ENCODE measurements around the gene RIPPLY3. TPM values are rescaled to one million over a fixed set of nuclear protein-coding genes. Genes with fewer than 3 reads are reported as not detected.

Gene RIPPLY3
- total and polyA plus RNA-seq, 4 donors = 0.08 to 0.21 (median 0.13) TPM; not detected in 1

- no peaks in the 10 kb centered on the region for H3K9me3 ChIP-seq (ENCODE audit: control insufficient read depth in 4 of 4, low read length in 3 of 4)
- no peak for TF ChIP-seq YY1 (IDR thresholded peaks at IDR 0.05)
- TF ChIP-seq, protein P1, sequence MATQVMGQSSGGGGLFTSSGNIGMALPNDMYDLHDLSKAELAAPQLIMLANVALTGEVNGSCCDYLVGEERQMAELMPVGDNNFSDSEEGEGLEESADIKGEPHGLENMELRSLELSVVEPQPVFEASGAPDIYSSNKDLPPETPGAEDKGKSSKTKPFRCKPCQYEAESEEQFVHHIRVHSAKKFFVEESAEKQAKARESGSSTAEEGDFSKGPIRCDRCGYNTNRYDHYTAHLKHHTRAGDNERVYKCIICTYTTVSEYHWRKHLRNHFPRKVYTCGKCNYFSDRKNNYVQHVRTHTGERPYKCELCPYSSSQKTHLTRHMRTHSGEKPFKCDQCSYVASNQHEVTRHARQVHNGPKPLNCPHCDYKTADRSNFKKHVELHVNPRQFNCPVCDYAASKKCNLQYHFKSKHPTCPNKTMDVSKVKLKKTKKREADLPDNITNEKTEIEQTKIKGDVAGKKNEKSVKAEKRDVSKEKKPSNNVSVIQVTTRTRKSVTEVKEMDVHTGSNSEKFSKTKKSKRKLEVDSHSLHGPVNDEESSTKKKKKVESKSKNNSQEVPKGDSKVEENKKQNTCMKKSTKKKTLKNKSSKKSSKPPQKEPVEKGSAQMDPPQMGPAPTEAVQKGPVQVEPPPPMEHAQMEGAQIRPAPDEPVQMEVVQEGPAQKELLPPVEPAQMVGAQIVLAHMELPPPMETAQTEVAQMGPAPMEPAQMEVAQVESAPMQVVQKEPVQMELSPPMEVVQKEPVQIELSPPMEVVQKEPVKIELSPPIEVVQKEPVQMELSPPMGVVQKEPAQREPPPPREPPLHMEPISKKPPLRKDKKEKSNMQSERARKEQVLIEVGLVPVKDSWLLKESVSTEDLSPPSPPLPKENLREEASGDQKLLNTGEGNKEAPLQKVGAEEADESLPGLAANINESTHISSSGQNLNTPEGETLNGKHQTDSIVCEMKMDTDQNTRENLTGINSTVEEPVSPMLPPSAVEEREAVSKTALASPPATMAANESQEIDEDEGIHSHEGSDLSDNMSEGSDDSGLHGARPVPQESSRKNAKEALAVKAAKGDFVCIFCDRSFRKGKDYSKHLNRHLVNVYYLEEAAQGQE (IDR thresholded peaks at IDR 0.05) = no peak
- TF ChIP-seq ATF3 (IDR thresholded peaks at IDR 0.05) = no peak
- TF ChIP-seq GABPA (IDR thresholded peaks at IDR 0.05 in 1 of 2, conservative IDR thresholded peaks at IDR 0.05 in 1 of 2) = no peak
- no peak for TF ChIP-seq HNF4G (IDR thresholded peaks at IDR 0.05)
- TF ChIP-seq NR2F2 (IDR thresholded peaks at IDR 0.05) = no peak
- no peak for TF ChIP-seq RXRA (IDR thresholded peaks at IDR 0.05)
- no peak for TF ChIP-seq JUND (IDR thresholded peaks at IDR 0.05)
- TF ChIP-seq MAX (IDR thresholded peaks at IDR 0.05) = no peak
- no peak for TF ChIP-seq EGR1 (IDR thresholded peaks at IDR 0.05; ENCODE audit: low read depth in 2 of 2)
- no peak for TF ChIP-seq RAD21 (IDR thresholded peaks at IDR 0.05)
- TF ChIP-seq CTCF (IDR thresholded peaks at IDR 0.05; ENCODE audit: low read depth, low read length, missing input control) = no peak
- TF ChIP-seq HNF4A (conservative IDR thresholded peaks at IDR 0.05) = no peak
- no peak for TF ChIP-seq TAF1 (conservative IDR thresholded peaks at IDR 0.05)
- TF ChIP-seq FOXA1 (IDR thresholded peaks at IDR 0.05) = no peak
- TF ChIP-seq ZBTB33 (IDR thresholded peaks at IDR 0.05) = no peak
- TF ChIP-seq FOXA2 (IDR thresholded peaks at IDR 0.05) = no peak
- H3K36me3 ChIP-seq (ENCODE audit: control insufficient read depth in 4 of 4, insufficient read depth in 3 of 4, low read depth in 1 of 4, low read length in 3 of 4) = peaks cover 0 to 5% (median 2%) of the 10 kb centered on the region in 4 donors
- H3K27ac ChIP-seq (ENCODE audit: low read depth in 1 of 2, low read length in 2 of 2) = no peak overlapping the region
- WGBS = 88% methylated on average over 1 of the region's 1 CpG
- H3K4me1 ChIP-seq (ENCODE audit: control insufficient read depth in 4 of 4, insufficient read depth in 4 of 4, low read length in 3 of 4) = no peaks in the 10 kb centered on the region
- H3K4me3 ChIP-seq (ENCODE audit: low read depth in 1 of 3, low read length in 3 of 3) = no peak overlapping the region
- no peak overlapping the region for H3K9ac ChIP-seq (ENCODE audit: low read depth in 1 of 2, low read length in 2 of 2)
- H3K27me3 ChIP-seq (ENCODE audit: control insufficient read depth in 4 of 4, insufficient read depth in 4 of 4, low read length in 3 of 4) = no peaks in the 10 kb centered on the region
- no peak for DNase-seq (ENCODE audit: low spot score)
Measured at GRCh38 chr21:37060296-37060695, 53.8 kb downstream of the RIPPLY3 start.
